Effector memory CD8-positive, alpha-beta T cell (primary cell): Measurements from ENCODE around the gene SERPINA12.
"Not testable (repeated sequence)": the region's sequence is repeated elsewhere in the genome, so short reads cannot be mapped to it uniquely, and the experiment has no call there.

ENCODE experiments used
- ATAC-seq: fragments of 150-1000 bp; cut with Tn5 transposase; replicated peaks from 2 replicates; pipeline ENCODE4 v1.10.0; 2021; ENCODE audit warnings: mild to moderate bottlenecking, moderate library complexity
- DNase-seq, 3 experiments: peaks; one replicate each; pipeline ENCODE4 v3.0.0; 2021
- H3K27ac Mint-ChIP-seq, 2 donors: one replicate each; pipeline ENCODE4 v1.8.0; 2022; ENCODE audit warnings: mild to moderate bottlenecking in 2 of 2, mixed read lengths in 2 of 2, moderate library complexity in 2 of 2
- H3K27me3 Mint-ChIP-seq, 2 donors: one replicate each; pipeline ENCODE4 v1.8.0; 2022; ENCODE audit warnings: mixed read lengths in 2 of 2
- H3K36me3 Mint-ChIP-seq: one replicate; pipeline ENCODE4 v1.8.0; 2022; ENCODE audit warnings: mild to moderate bottlenecking, moderate library complexity, mixed read lengths; ENCODE audit not compliant: insufficient read depth
- H3K4me1 Mint-ChIP-seq, 2 donors: one replicate each; pipeline ENCODE4 v1.8.0; 2022; ENCODE audit warnings: low read depth in 2 of 2, mixed read lengths in 2 of 2
- H3K4me3 Mint-ChIP-seq, 2 donors: one replicate each; pipeline ENCODE4 v1.8.0; 2022; ENCODE audit warnings: mild to moderate bottlenecking in 2 of 2, mixed read lengths in 2 of 2, moderate library complexity in 2 of 2
- H3K9me3 Mint-ChIP-seq, 2 donors: one replicate each; pipeline ENCODE4 v1.8.0; 2022; ENCODE audit warnings: mixed read lengths in 2 of 2

SERPINA12 gene

DNA sequence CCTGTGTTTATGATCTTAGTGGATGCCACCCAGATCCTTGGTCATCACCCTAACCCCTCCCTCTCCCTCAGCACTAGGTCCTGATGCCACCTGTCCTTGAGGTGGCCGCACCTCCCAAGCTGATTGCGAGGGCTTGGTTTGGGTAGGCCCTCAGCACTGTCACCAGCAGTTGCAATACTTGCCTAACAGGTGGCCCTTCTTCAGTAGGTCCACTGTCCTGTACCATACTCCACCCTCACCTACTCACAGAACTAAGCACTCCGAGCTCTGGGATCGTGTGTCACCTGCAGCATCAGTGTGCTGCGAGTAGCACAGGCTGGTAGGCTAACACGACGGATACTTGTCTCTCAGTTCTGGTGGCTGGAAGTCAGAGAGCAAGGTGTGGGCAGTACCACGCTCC, 14.0 kb upstream of the SERPINA12 start:
- peaks cover 14 to 15% of the 10 kb centered on the region in 2 donors for H3K9me3 Mint-ChIP-seq
- ATAC-seq (no peak), DNase-seq (no peak)
- peaks cover 38 to 45% of the 10 kb centered on the region in 2 donors for H3K27me3 Mint-ChIP-seq
- no peaks in the 10 kb centered on the region for H3K36me3 Mint-ChIP-seq
- no peaks in the 10 kb centered on the region for H3K4me1 Mint-ChIP-seq
- H3K4me3 Mint-ChIP-seq, result no peak overlapping the region
- no peak overlapping the region for H3K27ac Mint-ChIP-seq

DNA sequence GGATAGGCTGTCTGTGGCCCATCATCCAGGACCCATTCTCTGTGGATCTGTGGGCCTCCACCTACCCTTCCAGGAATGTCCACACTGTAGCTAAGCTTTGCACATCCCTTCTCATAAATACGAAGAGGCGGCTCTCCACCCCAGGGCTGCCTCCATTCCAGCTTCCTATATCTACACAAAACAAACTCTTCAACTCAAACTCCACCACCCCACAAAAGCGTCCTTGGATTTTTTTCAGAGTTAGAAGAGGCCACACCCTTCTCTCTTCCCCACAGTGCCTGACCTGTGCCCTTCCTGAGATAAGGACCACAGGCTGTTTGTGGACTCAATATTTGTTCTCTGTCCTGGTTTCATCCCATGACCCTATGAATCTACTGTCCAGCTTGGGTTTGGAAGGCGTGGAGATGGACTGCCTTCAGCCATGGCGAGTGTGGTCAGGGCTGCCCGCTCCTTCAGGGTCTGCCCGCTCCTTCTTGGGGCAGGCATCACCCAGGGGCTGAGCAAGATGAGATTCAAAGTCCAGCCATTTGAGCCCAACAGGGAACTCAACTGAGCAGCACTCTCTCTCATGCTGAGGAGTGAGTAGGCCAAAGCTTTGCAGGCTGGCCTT, 13.0 kb upstream of the SERPINA12 start:
- H3K36me3 Mint-ChIP-seq, result no peaks in the 10 kb centered on the region
- peaks cover 33 to 41% of the 10 kb centered on the region in 2 donors for H3K27me3 Mint-ChIP-seq
- DNase-seq, result no peak
- no peak overlapping the region for H3K4me3 Mint-ChIP-seq
- ATAC-seq, result no peak
- no peak overlapping the region for H3K27ac Mint-ChIP-seq
- H3K9me3 Mint-ChIP-seq, result peaks cover 14 to 15% of the 10 kb centered on the region in 2 donors
- no peaks in the 10 kb centered on the region for H3K4me1 Mint-ChIP-seq

DNA sequence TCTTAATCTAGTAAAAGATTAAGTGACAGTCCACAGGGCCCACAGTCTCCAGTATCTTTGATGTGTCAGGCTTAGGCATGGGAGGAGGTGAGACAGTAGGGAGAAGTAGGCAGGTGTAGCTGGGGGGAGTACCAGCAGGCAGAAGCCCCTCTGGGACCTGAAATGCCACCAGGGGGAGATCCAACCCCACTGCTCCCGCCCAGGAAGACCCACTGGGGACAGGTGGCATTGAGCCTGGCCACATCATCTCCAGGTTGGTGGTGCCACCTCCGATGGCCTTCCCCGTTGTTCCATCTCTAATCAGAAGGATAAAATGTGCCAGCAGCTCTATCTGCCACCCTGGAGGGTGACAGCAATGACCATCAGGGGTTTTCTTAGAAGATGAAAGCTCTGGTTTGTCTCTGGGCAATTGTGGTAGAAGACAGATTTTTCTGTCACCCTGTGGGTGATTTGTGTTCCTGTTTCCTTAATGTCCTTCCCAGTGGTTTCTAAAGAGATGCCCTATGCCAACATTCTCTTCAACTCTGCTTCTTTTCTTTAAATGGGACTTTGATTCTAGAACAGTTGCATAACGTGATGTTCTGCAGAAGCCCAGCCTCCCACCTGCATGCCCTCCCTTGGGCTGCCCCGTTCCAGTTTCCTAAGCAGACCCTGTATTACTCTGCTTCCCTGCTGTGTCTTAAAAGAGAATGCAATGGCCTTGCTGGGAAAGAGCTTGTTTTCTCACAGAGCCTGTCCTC, 12.3 kb upstream of the SERPINA12 start:
- ATAC-seq, result no peak
- no peaks in the 10 kb centered on the region for H3K36me3 Mint-ChIP-seq
- H3K4me3 Mint-ChIP-seq, result no peak overlapping the region
- H3K4me1 Mint-ChIP-seq, result no peaks in the 10 kb centered on the region
- H3K27me3 Mint-ChIP-seq, result peaks cover 30 to 38% of the 10 kb centered on the region in 2 donors
- DNase-seq, result no peak
- peaks cover 12 to 14% of the 10 kb centered on the region in 2 donors for H3K9me3 Mint-ChIP-seq
- H3K27ac Mint-ChIP-seq, result no peak overlapping the region

DNA sequence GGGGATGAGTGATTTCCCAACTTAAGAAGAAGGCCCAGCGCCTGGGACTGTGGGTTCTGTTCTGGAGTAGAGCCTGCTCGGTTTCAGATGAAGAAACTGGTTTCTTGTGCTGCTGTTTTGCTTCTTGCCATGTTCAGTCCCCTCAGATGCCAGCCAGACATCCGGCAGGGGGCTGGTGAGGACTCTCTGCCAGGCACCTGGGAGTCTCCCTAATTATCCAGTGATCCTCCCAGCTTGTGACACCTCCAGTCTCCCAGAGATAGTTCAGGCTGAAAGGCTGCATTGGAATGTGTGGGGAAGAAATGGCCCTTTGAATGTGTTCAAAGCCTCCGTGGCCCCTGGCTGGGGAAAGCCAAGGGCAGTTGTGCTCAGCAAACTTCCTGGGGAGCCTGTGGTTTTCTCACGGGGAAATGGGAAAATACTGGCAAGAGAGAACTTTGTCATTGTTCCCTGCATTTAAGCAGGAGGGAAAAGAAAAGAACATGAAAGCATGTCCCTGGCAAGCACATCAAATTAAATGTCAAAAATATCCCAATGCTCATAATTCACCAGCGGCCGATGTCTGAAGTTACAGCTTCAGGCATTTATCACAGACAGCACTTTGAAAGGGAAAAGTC, 8.5 kb upstream of the SERPINA12 start:
- Mint-ChIP-seq H3K27me3 (peaks cover 21 to 34% of the 10 kb centered on the region in 2 donors), H3K36me3 (no peaks in the 10 kb centered on the region), H3K9me3 (peaks cover 12 to 14% of the 10 kb centered on the region in 2 donors), H3K4me3 (no peak overlapping the region), H3K4me1 (no peaks in the 10 kb centered on the region), H3K27ac (no peak overlapping the region)
- DNase-seq (no peak), ATAC-seq (no peak)

DNA sequence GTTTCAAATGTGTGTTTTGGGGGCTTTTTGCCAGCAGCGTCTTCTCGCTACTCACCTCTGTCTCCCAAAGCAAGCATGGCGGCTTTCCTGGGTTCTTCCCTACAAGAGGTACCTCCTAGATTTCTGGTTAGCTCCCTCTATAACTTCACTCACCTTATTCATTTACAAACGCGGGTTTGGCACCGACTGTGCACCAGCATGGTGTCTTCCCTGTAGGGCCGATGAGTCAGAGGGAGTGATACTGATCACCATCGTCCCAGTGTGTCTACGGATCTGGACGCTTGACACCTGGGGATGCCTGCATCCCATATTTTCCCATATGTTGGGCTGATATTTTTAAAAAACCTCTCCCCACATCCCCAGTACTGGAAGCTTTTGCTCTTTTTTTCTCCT, 8.0 kb upstream of the SERPINA12 start:
- H3K9me3 Mint-ChIP-seq, result peaks cover 12 to 14% of the 10 kb centered on the region in 2 donors
- H3K4me1 Mint-ChIP-seq, result no peaks in the 10 kb centered on the region
- DNase-seq (no peak), ATAC-seq (no peak)
- no peaks in the 10 kb centered on the region for H3K36me3 Mint-ChIP-seq
- H3K27ac Mint-ChIP-seq, result no peak overlapping the region
- no peak overlapping the region for H3K4me3 Mint-ChIP-seq
- peaks cover 18 to 38% of the 10 kb centered on the region in 2 donors for H3K27me3 Mint-ChIP-seq

DNA sequence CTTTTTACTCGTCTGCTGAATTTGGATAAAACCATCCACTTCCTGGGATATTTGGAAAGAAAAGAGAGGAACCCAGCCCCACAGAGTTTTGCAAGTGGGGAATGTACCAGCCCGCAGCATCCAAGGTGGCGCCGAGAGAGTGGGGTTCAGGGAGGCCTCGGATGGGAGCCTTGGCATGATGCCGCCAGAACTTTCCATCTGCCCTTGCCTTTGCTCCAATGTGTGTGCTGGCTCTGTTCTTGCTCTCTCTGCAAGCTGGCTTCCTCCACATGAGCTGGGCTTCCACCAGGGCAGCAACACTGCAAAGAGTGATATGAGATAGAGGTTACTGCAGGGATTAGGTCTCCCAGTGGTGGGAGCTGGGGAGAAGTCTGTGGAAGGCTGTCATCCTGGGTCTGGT, 6.6 kb upstream of the SERPINA12 start:
- H3K9me3 Mint-ChIP-seq, result peaks cover 12 to 14% of the 10 kb centered on the region in 2 donors
- DNase-seq, result no peak
- H3K4me3 Mint-ChIP-seq, result no peak overlapping the region

DNA sequence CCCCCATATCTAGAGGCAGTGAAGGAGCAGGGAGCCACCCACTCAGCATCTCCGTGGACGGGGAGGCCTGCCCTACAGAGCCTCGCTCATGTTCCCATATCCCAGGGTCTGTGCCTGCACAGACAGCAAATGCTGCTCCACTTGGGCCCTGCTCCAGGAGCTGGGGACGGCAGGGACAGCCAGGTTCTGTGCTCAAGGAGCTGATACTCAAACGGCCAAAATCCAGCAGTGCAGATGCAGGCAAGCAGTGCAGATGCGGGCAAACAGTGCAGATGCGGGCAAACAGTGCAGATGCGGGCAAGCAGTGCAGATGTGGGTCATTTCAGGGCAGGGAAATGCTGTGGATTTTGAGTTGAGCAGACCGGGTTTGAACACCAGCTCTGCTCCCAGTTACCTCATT, 6.2 kb upstream of the SERPINA12 start:
- no peaks in the 10 kb centered on the region for H3K4me1 Mint-ChIP-seq
- H3K4me3 Mint-ChIP-seq, result no peak overlapping the region
- peaks cover 12 to 38% of the 10 kb centered on the region in 2 donors for H3K27me3 Mint-ChIP-seq
- DNase-seq, result no peak
- no peaks in the 10 kb centered on the region for H3K36me3 Mint-ChIP-seq
- ATAC-seq, result no peak
- peaks cover 12 to 14% of the 10 kb centered on the region in 2 donors for H3K9me3 Mint-ChIP-seq
- no peak overlapping the region for H3K27ac Mint-ChIP-seq

More for the DNA sequence above, 6.6 kb upstream of the SERPINA12 start:
- Mint-ChIP-seq H3K4me1 (no peaks in the 10 kb centered on the region), H3K36me3 (no peaks in the 10 kb centered on the region), H3K27ac (no peak overlapping the region), H3K27me3 (peaks cover 12 to 38% of the 10 kb centered on the region in 2 donors)
- no peak for ATAC-seq

DNA sequence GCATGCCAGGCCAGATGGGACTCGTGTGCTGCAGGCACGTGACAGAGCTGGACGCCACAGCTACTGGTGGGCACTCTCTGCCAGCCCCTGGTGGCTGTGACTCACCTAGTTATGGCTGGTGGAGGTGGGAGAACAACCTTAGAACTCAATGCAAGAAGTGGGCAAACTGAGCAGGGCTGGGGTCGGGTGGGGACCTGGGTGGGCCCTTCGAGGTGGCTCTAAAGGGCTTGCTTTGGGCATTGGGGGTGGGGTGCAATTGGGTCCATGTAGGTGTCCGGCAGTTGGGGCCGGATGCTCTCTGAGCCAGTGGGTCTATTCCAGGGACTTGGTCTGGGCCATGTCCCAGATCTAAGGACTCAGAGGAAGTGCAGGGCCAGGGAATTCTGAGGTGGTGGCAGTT, 5.1 kb upstream of the SERPINA12 start:
- no peak overlapping the region for H3K4me3 Mint-ChIP-seq
- H3K27ac Mint-ChIP-seq, result no peak overlapping the region
- no peaks in the 10 kb centered on the region for H3K36me3 Mint-ChIP-seq
- peaks cover 18 to 44% of the 10 kb centered on the region in 2 donors for H3K27me3 Mint-ChIP-seq
- DNase-seq (no peak), ATAC-seq (no peak)
- H3K4me1 Mint-ChIP-seq, result no peaks in the 10 kb centered on the region
- peaks cover 6 to 9% of the 10 kb centered on the region in 2 donors for H3K9me3 Mint-ChIP-seq

DNA sequence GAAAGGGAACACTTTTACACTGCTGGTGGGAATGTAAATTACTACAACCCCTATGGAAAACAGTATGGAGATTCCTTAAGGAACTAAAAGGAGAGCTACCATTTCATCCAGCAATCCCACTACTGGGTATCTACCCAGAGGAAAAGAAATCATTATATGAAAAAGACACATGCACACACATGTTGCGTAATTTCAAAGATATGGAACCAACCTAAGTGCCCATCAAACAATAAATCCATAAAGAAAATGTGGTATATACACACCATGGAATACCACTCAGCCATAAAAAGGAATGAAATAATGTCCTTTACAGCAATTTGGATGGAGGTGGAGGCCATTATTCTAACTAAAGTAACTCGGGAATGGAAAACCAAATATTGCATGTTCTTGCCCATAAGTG, 1.2 kb upstream of the SERPINA12 start:
- H3K36me3 Mint-ChIP-seq, H3K9me3 Mint-ChIP-seq, DNase-seq, H3K27ac Mint-ChIP-seq, ATAC-seq, H3K4me3 Mint-ChIP-seq, H3K4me1 Mint-ChIP-seq: not testable (repeated sequence)
- H3K27me3 Mint-ChIP-seq, result peaks cover 19 to 43% of the 10 kb centered on the region in 2 donors

DNA sequence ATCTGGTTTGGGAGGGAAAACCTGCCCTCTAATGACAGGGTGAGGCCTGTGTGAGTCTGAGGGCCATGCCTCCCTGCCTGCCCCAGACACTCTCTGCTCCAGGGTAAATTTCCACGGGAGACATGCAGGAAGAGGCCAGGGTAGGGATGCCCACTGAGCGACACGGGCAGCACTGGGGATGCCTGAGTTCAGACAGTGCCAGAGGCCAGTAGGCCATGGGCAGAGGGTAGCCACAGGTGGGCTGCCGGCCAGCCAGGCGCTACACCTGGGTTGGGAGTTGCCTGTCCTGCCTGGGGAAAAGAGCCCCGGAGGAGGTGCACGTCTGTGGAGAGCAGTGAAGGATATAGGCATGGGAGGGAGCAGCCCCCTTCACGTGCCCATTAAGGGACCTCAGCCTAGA, 3.6 kb downstream of the SERPINA12 start:
- Mint-ChIP-seq H3K4me3 (no peak overlapping the region), H3K27me3 (peaks cover 40 to 41% of the 10 kb centered on the region in 2 donors), H3K36me3 (no peaks in the 10 kb centered on the region), H3K27ac (no peak overlapping the region), H3K4me1 (no peaks in the 10 kb centered on the region), H3K9me3 (no peaks in the 10 kb centered on the region)
- ATAC-seq (no peak), DNase-seq (no peak)

DNA sequence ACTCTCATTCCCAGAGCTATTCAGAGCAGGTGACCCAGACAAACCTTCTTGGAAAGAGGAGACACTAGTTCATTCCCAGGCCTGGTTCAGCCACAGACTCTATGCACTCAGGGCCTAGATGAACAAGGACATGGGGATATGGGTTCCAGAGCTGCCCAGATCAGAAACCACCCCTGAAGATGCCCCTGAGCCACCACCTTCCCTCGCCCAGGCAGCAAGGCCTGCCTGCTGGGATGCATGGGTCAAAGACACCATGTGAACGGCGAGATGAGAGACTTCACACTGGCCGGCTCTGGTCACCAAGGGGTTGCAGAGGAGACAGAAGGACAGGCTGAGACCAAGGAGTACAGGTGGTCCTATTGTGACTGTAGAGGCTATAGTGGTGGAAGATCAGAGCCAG, 4.1 kb downstream of the SERPINA12 start:
- H3K9me3 Mint-ChIP-seq, result no peaks in the 10 kb centered on the region
- no peak for ATAC-seq
- no peaks in the 10 kb centered on the region for H3K36me3 Mint-ChIP-seq
- H3K4me1 Mint-ChIP-seq, result no peaks in the 10 kb centered on the region
- no peak for DNase-seq
- no peak overlapping the region for H3K4me3 Mint-ChIP-seq
- peaks cover 40 to 43% of the 10 kb centered on the region in 2 donors for H3K27me3 Mint-ChIP-seq
- no peak overlapping the region for H3K27ac Mint-ChIP-seq

DNA sequence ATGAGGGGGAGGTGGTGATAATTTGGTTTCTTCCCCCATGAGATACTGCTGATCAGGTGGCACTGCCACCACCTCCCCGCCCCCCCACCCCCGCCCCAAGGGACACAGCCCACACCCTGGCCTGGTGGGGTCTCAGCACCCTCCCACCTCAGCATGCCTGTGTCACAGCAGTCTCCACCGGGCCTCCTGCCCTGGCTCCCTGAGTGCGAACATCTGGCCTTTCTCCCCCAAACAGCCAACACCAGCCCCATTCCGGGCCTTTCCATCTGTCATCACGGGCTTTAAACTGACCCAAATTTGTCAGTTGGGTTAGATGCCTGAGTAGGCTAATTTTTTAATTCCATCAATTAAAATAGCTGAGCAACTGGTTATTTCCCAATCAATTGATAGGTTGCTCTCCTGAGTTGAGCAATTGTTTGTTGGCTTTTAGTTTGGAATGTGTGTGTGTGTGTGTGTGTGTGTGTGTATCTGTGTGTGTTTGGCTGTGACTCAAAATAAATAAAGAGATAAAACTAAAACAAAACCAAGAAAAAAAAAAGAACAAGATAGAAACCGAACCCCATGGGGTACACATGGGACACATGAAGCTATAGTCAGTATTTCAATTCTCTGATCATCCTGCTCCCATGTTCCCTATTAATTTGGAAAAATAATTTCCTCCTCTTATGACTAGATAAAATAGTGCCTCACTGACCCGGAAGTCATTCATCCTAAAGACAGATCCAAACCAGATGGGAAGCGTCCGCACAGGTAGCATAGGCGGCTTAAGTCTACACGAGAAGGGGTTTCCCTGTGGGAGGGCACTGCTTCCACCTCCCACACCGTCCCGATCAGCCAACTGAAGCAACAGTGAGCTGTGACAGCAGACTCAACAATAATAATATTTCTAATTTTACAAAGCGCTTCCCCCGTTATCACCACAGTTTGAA, 7.4 kb downstream of the SERPINA12 start:
- Mint-ChIP-seq H3K36me3 (no peaks in the 10 kb centered on the region), H3K4me1 (no peaks in the 10 kb centered on the region), H3K4me3 (no peak overlapping the region), H3K9me3 (no peaks in the 10 kb centered on the region), H3K27ac (no peak overlapping the region), H3K27me3 (peaks cover 37 to 52% of the 10 kb centered on the region in 2 donors)
- no peak for DNase-seq
- ATAC-seq, result no peak

DNA sequence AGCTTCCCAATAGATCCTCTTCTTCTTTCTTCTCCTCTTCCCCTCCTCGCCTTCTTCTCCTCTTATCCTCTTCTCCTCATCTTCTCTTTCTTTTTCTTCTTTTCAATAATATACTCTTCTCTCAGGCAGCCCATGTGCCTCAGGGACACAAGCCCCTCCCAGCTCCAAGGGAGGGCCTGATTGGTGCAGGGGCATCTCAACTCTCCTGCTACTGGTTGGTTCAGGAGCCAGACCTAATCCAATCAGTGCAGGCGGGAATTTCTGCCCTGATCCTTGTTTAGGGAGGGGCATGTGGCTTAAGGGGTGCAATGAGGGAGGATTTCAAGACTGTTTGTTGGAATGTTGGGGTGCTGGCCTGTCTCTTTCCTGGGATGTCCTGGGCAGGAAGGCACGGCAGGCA, 9.0 kb downstream of the SERPINA12 start:
- Mint-ChIP-seq H3K4me1 (no peaks in the 10 kb centered on the region), H3K27me3 (peaks cover 24 to 37% of the 10 kb centered on the region in 2 donors), H3K9me3 (no peaks in the 10 kb centered on the region), H3K27ac (no peak overlapping the region), H3K36me3 (no peaks in the 10 kb centered on the region), H3K4me3 (no peak overlapping the region)
- DNase-seq (no peak), ATAC-seq (no peak)
